Nephron (organoid): ENCODE measurements around the gene NEAT1.
A peak's percentile ranks its signal among the peaks of the same experiment; 100 is the strongest.

Source experiments
- H3K27ac Mint-ChIP-seq, 3 experiments: 2 replicates each; pipeline ENCODE4 v1.8.0; 2020; ENCODE audit warnings: mixed read lengths in 3 of 3, mild to moderate bottlenecking in 2 of 3, moderate library complexity in 1 of 3
- H3K27me3 Mint-ChIP-seq: 2 replicates; pipeline ENCODE4 v1.8.0; 2021; ENCODE audit warnings: low read depth, mild to moderate bottlenecking, moderate library complexity, mixed read lengths
- H3K36me3 Mint-ChIP-seq: 2 replicates; pipeline ENCODE4 v1.8.0; 2020; ENCODE audit warnings: low read depth, mixed read lengths
- H3K4me1 Mint-ChIP-seq: 2 replicates; pipeline ENCODE4 v1.8.0; 2020; ENCODE audit warnings: mixed read lengths
- H3K4me3 Mint-ChIP-seq, 3 experiments: 2 replicates each; pipeline ENCODE4 v1.8.0; 2020; ENCODE audit warnings: mild to moderate bottlenecking in 3 of 3, mixed read lengths in 3 of 3, moderate library complexity in 2 of 3
- H3K9me3 Mint-ChIP-seq: 2 replicates; pipeline ENCODE4 v1.8.0; 2020; ENCODE audit warnings: mixed read lengths
- CTCF ChIP-seq, 3 experiments: fragments of 200-600 bp; sonication (generic); IDR thresholded peaks; one replicate each; pipeline ENCODE4 v1.5.0; 2021; ENCODE audit warnings: antibody characterized with exemption in 3 of 3; ENCODE audit not compliant: unreplicated experiment in 3 of 3

NEAT1 gene

DNA sequence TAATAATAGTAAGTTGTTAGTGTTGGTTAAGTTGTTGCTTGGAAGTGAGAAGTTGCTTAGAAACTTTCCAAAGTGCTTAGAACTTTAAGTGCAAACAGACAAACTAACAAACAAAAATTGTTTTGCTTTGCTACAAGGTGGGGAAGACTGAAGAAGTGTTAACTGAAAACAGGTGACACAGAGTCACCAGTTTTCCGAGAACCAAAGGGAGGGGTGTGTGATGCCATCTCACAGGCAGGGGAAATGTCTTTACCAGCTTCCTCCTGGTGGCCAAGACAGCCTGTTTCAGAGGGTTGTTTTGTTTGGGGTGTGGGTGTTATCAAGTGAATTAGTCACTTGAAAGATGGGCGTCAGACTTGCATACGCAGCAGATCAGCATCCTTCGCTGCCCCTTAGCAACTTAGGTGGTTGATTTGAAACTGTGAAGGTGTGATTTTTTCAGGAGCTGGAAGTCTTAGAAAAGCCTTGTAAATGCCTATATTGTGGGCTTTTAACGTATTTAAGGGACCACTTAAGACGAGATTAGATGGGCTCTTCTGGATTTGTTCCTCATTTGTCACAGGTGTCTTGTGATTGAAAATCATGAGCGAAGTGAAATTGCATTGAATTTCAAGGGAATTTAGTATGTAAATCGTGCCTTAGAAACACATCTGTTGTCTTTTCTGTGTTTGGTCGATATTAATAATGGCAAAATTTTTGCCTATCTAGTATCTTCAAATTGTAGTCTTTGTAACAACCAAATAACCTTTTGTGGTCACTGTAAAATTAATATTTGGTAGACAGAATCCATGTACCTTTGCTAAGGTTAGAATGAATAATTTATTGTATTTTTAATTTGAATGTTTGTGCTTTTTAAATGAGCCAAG lies 2.7 kb downstream of the NEAT1 start:
- Mint-ChIP-seq H3K27ac (peak overlapping the region; percentile 99 to 100 (median 99)), H3K36me3 (peaks cover 30% of the 10 kb centered on the region), H3K9me3 (no peaks in the 10 kb centered on the region), H3K4me3 (peak overlapping the region; percentile 91 to 99 (median 92)), H3K4me1 (peaks cover 85% of the 10 kb centered on the region), H3K27me3 (no peaks in the 10 kb centered on the region)
- TF ChIP-seq CTCF (IDR thresholded peaks at IDR 0.05; ENCODE audit: unreplicated experiment in 3 of 3) = no peak

GRCh38 chr11:65425971-65426838 lies 3.6 kb downstream of the NEAT1 start:
- peaks cover 85% of the 10 kb centered on the region for H3K4me1 Mint-ChIP-seq
- H3K27ac Mint-ChIP-seq = peak overlapping the region; percentile 68 to 73 (median 71)
- TF ChIP-seq CTCF (IDR thresholded peaks at IDR 0.05; ENCODE audit: unreplicated experiment in 3 of 3) = no peak
- H3K27me3 Mint-ChIP-seq = no peaks in the 10 kb centered on the region
- H3K36me3 Mint-ChIP-seq = peaks cover 34% of the 10 kb centered on the region
- no peaks in the 10 kb centered on the region for H3K9me3 Mint-ChIP-seq
- H3K4me3 Mint-ChIP-seq = peak overlapping the region; percentile 91 to 99 (median 92)

DNA sequence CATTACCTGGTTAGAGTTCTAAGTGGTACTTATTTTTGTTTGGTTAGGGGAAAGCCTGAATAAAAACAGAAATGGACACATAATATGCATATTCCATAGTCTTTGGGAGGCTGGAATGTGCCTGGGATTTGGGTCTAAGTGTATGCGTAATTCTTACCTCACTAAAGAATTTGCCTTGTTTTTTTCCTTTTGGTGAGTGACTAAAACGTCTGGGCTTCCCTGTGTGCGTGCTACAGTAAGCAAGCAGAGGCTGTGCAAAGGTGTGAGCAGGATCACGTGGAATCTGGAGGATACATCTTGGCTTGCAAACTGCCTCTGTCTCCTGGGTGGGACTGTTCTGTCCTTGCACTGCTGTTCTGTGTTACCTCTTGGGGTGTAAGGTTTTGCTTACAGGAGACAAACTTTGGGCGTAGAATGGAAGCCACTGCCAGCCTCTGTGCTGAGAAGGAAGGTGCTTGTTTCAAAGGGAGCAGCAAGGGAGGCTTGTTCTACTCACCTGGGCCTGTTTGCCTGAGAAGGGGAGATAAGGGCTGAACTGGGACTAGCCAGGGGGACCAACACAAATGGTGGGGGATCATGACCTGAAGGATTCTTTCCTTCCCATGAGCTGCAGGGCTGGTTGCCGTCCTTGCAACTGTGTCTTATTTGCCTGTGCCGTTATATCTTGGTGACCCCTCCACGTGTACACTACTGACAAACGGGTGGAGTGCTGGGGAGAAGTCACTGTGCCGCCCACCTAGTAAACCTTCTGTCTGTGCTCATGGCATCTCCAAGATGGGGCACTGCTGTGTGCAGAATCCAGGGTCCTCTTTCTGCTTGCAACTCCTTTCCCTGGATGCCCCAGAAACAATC lies 4.5 kb downstream of the NEAT1 start:
- H3K9me3 Mint-ChIP-seq = no peaks in the 10 kb centered on the region
- H3K4me3 Mint-ChIP-seq = peak overlapping the region; percentile 91 to 99 (median 92)
- H3K36me3 Mint-ChIP-seq = peaks cover 34% of the 10 kb centered on the region
- H3K27ac Mint-ChIP-seq = peak overlapping the region; percentile 68 to 73 (median 71)
- no peaks in the 10 kb centered on the region for H3K27me3 Mint-ChIP-seq
- H3K4me1 Mint-ChIP-seq = peaks cover 77% of the 10 kb centered on the region
- no peak for TF ChIP-seq CTCF (IDR thresholded peaks at IDR 0.05; ENCODE audit: unreplicated experiment in 3 of 3)

GRCh38 chr11:65427691-65428577 lies 5.3 kb downstream of the NEAT1 start:
- H3K9me3 Mint-ChIP-seq = no peaks in the 10 kb centered on the region
- peak overlapping the region; percentile 38 to 73 (median 71) for H3K27ac Mint-ChIP-seq
- peaks cover 72% of the 10 kb centered on the region for H3K4me1 Mint-ChIP-seq
- no peaks in the 10 kb centered on the region for H3K27me3 Mint-ChIP-seq
- H3K4me3 Mint-ChIP-seq = peak overlapping the region; percentile 91 to 99 (median 92)
- H3K36me3 Mint-ChIP-seq = peaks cover 36% of the 10 kb centered on the region
- TF ChIP-seq CTCF (IDR thresholded peaks at IDR 0.05; ENCODE audit: unreplicated experiment in 3 of 3) = no peak
